Measurements from ENCODE around the gene APOA5. TPM values are rescaled to one million over a fixed set of nuclear protein-coding genes. Genes with fewer than 3 reads are reported as not detected.

Gene APOA5
- total and polyA plus RNA-seq, 2 of the 13 experiments (the other 11 are each of a cell fraction or from before 2014, with no cell fraction given) = 44.0 to 49.1 TPM

DNA sequence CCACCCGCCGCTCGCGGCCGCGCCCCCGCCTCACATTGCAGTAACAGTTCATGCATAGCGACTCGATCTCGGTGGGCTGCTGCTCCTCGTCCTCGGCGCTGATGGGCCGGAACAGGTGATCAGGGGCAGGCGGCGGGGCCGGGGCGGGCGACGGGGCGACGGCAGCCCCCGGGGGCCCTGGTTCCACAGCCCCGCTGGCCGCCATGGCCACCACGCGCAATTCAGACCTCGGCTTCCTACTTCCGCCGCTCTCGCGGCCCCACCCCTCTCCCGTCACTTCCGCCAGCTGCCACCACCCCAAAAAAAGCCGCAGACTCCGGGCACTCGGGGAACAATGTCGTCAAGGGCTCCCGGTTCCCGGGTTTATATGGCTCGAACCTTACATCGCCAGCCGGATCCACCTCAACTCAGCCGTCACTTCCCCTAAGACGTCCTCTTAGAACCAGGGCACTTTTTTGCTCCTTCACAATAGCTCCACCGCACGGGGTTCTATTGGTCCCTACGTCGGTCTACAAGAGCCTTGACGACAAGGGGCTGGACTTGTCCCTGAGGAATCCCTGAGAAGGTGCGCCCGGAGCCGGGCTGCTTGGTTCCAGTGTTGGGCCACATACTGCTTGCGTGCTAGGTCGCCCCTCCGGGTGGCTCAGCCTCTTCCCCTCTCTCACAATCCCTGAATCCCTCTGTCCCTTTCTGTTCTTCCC is 3.7 kb downstream of the APOA5 start, which contains the start of gene ZPR1 (continued):
- TF ChIP-seq FOXK1 (CRISPR knock-in tag; IDR thresholded peaks at IDR 0.05; ENCODE audit: borderline replicate concordance, low read depth) (peak; percentile 23; the same call in 1 of the 2 replicates), TBX3 (IDR thresholded peaks at IDR 0.05; ENCODE audit: borderline replicate concordance) (no peak), MTA3 (CRISPR knock-in tag; IDR thresholded peaks at IDR 0.05) (no peak), JUN (CRISPR knock-in tag; IDR thresholded peaks at IDR 0.05) (no peak), PRMT3 (CRISPR knock-in tag; IDR thresholded peaks at IDR 0.05; ENCODE audit: borderline replicate concordance, low read depth) (no peak; the same call in 1 of the 2 replicates), JARID2 (CRISPR knock-in tag; IDR thresholded peaks at IDR 0.05; ENCODE audit: insufficient replicate concordance) (no peak), ZNF841 (CRISPR knock-in tag; IDR thresholded peaks at IDR 0.05; ENCODE audit: borderline replicate concordance) (0 out of 2 replicates have a peak, but pooled peaks have one; percentile 54), RCOR2 (CRISPR knock-in tag; IDR thresholded peaks at IDR 0.05) (no peak), MZF1 (CRISPR knock-in tag; IDR thresholded peaks at IDR 0.05; ENCODE audit: borderline replicate concordance) (no peak), SP1 (IDR thresholded peaks at IDR 0.05) (no peak), SP1 (CRISPR knock-in tag; IDR thresholded peaks at IDR 0.05) (peak; percentile 60; the same call in 1 of the 2 replicates), CHD4 (IDR thresholded peaks at IDR 0.05; ENCODE audit: borderline replicate concordance, low read length) (no peak), ZNF329 (CRISPR knock-in tag; IDR thresholded peaks at IDR 0.05; ENCODE audit: low read depth) (no peak), SOX13 (IDR thresholded peaks at IDR 0.05) (no peak), SOX13 (CRISPR knock-in tag; conservative IDR thresholded peaks at IDR 0.05 in 1 of 2, IDR thresholded peaks at IDR 0.05 in 1 of 2) (peak in 1 of 2 experiments; percentile 6; a peak in 1 of 4 replicates), ZNF772 (CRISPR knock-in tag; IDR thresholded peaks at IDR 0.05) (no peak), KDM2A (CRISPR knock-in tag; IDR thresholded peaks at IDR 0.05; ENCODE audit: borderline replicate concordance, low read depth) (peak; percentile 89), HES4 (CRISPR knock-in tag; IDR thresholded peaks at IDR 0.05; ENCODE audit: borderline replicate concordance) (0 out of 2 replicates have a peak, but pooled peaks have one; percentile 39), ZNF431 (CRISPR knock-in tag; IDR thresholded peaks at IDR 0.05; ENCODE audit: borderline replicate concordance, low read depth) (no peak), KAT7 (CRISPR knock-in tag; IDR thresholded peaks at IDR 0.05; ENCODE audit: borderline replicate concordance) (peak; percentile 84), ZNF598 (CRISPR knock-in tag; IDR thresholded peaks at IDR 0.05; ENCODE audit: borderline replicate concordance) (no peak), ZNF20 (CRISPR knock-in tag; IDR thresholded peaks at IDR 0.05) (no peak), ZFX (CRISPR knock-in tag; IDR thresholded peaks at IDR 0.05; ENCODE audit: low read depth) (peak; percentile 51), ZNF615 (CRISPR knock-in tag; IDR thresholded peaks at IDR 0.05; ENCODE audit: borderline replicate concordance) (no peak; the same call in 1 of the 2 replicates), ZNF883 (CRISPR knock-in tag; IDR thresholded peaks at IDR 0.05; ENCODE audit: not compliant biosample characterization) (no peak), ZNF891 (CRISPR knock-in tag; IDR thresholded peaks at IDR 0.05) (0 out of 2 replicates have a peak, but pooled peaks have one; percentile 70)
- TF ChIP-seq, protein P1, sequence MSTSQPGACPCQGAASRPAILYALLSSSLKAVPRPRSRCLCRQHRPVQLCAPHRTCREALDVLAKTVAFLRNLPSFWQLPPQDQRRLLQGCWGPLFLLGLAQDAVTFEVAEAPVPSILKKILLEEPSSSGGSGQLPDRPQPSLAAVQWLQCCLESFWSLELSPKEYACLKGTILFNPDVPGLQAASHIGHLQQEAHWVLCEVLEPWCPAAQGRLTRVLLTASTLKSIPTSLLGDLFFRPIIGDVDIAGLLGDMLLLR (CRISPR knock-in tag; IDR thresholded peaks at IDR 0.05) = no peak; the same call in 1 of the 2 replicates
- TF ChIP-seq, protein P2, sequence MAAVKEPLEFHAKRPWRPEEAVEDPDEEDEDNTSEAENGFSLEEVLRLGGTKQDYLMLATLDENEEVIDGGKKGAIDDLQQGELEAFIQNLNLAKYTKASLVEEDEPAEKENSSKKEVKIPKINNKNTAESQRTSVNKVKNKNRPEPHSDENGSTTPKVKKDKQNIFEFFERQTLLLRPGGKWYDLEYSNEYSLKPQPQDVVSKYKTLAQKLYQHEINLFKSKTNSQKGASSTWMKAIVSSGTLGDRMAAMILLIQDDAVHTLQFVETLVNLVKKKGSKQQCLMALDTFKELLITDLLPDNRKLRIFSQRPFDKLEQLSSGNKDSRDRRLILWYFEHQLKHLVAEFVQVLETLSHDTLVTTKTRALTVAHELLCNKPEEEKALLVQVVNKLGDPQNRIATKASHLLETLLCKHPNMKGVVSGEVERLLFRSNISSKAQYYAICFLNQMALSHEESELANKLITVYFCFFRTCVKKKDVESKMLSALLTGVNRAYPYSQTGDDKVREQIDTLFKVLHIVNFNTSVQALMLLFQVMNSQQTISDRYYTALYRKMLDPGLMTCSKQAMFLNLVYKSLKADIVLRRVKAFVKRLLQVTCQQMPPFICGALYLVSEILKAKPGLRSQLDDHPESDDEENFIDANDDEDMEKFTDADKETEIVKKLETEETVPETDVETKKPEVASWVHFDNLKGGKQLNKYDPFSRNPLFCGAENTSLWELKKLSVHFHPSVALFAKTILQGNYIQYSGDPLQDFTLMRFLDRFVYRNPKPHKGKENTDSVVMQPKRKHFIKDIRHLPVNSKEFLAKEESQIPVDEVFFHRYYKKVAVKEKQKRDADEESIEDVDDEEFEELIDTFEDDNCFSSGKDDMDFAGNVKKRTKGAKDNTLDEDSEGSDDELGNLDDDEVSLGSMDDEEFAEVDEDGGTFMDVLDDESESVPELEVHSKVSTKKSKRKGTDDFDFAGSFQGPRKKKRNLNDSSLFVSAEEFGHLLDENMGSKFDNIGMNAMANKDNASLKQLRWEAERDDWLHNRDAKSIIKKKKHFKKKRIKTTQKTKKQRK (IDR thresholded peaks at IDR 0.05; ENCODE audit: low read length) = no peak

Data from HepG2 (cell line).